ENCODE measurements around the gene PCDHB1. TPM values are rescaled to one million over a fixed set of nuclear protein-coding genes. Genes with fewer than 3 reads are reported as not detected.

PCDHB1 gene
- total and polyA plus RNA-seq, 9 of the 15 experiments (the other 6 are each of a cell fraction or from before 2014, with no cell fraction given) = not detected

GRCh38 chr5:141040771-141041426 is 10.3 kb upstream of the PCDHB1 start (continued):
- TF ChIP-seq KDM1A (IDR thresholded peaks at IDR 0.05) = peak in 1 of 2 experiments; percentile 59; a peak in 3 of 4 replicates
- peak; percentile 78 for TF ChIP-seq CBX1 (IDR thresholded peaks at IDR 0.05; ENCODE audit: low read depth)
- peak; percentile 32; the same call in 1 of the 2 replicates for TF ChIP-seq TFAP4 (CRISPR knock-in tag; IDR thresholded peaks at IDR 0.05; ENCODE audit: borderline replicate concordance)
- TF ChIP-seq E2F8 (IDR thresholded peaks at IDR 0.05; ENCODE audit: low read depth, partially characterized antibody) = no peak
- no peak for TF ChIP-seq SMAD4 (CRISPR knock-in tag; conservative IDR thresholded peaks at IDR 0.05)
- TF ChIP-seq RUNX1 (IDR thresholded peaks at IDR 0.05; ENCODE audit: low read depth) = no peak
- TF ChIP-seq ATF4 (CRISPR knock-in tag; IDR thresholded peaks at IDR 0.05) = no peak
- no peak for TF ChIP-seq HDAC8 (tag; IDR thresholded peaks at IDR 0.05)
- no peak for TF ChIP-seq TCFL5 (CRISPR knock-in tag; conservative IDR thresholded peaks at IDR 0.05)
- TF ChIP-seq ZNF449 (CRISPR knock-in tag; IDR thresholded peaks at IDR 0.05) = no peak
- peak in 1 of 2 experiments; percentile 92 for TF ChIP-seq AFF1 (IDR thresholded peaks at IDR 0.05; ENCODE audit: low read depth in 1 of 2, partially characterized antibody in 2 of 2)
- TF ChIP-seq HMG20B (CRISPR knock-in tag; IDR thresholded peaks at IDR 0.05) = no peak
- no peak for TF ChIP-seq BDP1 (IDR thresholded peaks at IDR 0.05; ENCODE audit: insufficient read depth, insufficient read length)

Measured in K562 (cell line).